ENCODE measurements around the gene SHMT1. TPM values are rescaled to one million over a fixed set of nuclear protein-coding genes. Genes with fewer than 3 reads are reported as not detected.

The SHMT1 gene
- polyA plus RNA-seq, 3 donors = 4.2 to 17.9 (median 16.6) TPM

- Mint-ChIP-seq H3K9me3 (no peaks in the 10 kb centered on the region), H3K36me3 (peaks cover 77 to 94% of the 10 kb centered on the region in 2 donors), H3K4me1 (peaks cover 26% of the 10 kb centered on the region), H3K27ac (peak overlapping the region in 4 of 7 donors; percentile 14 to 77 (median 64)), H3K4me3 (no peak overlapping the region), H3K27me3 (ENCODE audit: low read depth in 3 of 3) (no peaks in the 10 kb centered on the region)
- Histone ChIP-seq H4K20me1 (ENCODE audit: insufficient read depth, low read length) (peaks cover 94% of the 10 kb centered on the region), H3K9me3 (replicated peaks in 1 of 2; ENCODE audit: control insufficient read depth in 1 of 2, insufficient read depth in 1 of 2, low read length in 2 of 2) (no peaks in the 10 kb centered on the region), H3K79me2 (ENCODE audit: insufficient read depth, low read length) (peaks cover 77% of the 10 kb centered on the region), H3K4me2 (replicated peaks; ENCODE audit: extremely low read depth, low read length, poor library complexity, severe bottlenecking) (no peak overlapping the region), H3K4me1 (ENCODE audit: control insufficient read depth in 1 of 2, insufficient read depth in 2 of 2, low read length in 2 of 2) (peaks cover 13 to 23% of the 10 kb centered on the region in 2 donors), H3K9ac (ENCODE audit: insufficient read depth, low read length, poor library complexity, severe bottlenecking) (no peak overlapping the region), H3K36me3 (replicated peaks in 1 of 2; ENCODE audit: control insufficient read depth in 1 of 2, insufficient read depth in 2 of 2, low read length in 2 of 2) (peaks cover 78 to 98% of the 10 kb centered on the region in 2 donors), H3K27ac (ENCODE audit: low read depth in 1 of 2, low read length in 2 of 2) (peak overlapping the region in 1 of 2 donors; percentile 73), H3K27me3 (ENCODE audit: control insufficient read depth in 2 of 2, insufficient read depth in 2 of 2, low read length in 2 of 2) (no peaks in the 10 kb centered on the region), H3K4me3 (replicated peaks in 1 of 3; ENCODE audit: low read depth in 2 of 3, low read length in 3 of 3) (no peak overlapping the region), H2AFZ (ENCODE audit: insufficient read depth, low read depth, low read length, poor library complexity, severe bottlenecking) (no peak overlapping the region)
- no peak for DNase-seq
- no CpG with 5 or more reads among the region's 2 CpGs for WGBS (ENCODE audit: insufficient coverage)
- TF ChIP-seq CTCF (IDR thresholded peaks at IDR 0.05) = no peak
- intact Hi-C loops (cut with micrococcal nuclease) = no loop called here
Measured at GRCh38 chr17:18326039-18326438, 37.3 kb downstream of the SHMT1 start.

- peaks cover 100% of the 10 kb centered on the region for H4K20me1 ChIP-seq (ENCODE audit: insufficient read depth, low read length)
- H3K79me2 ChIP-seq (ENCODE audit: insufficient read depth, low read length) = peaks cover 93% of the 10 kb centered on the region
- peak overlapping the region; percentile 21 to 73 for H3K27ac ChIP-seq (ENCODE audit: low read depth in 1 of 2, low read length in 2 of 2)
- no peaks in the 10 kb centered on the region for H3K9me3 Mint-ChIP-seq
- peak overlapping the region; percentile 32 for H3K9ac ChIP-seq (ENCODE audit: insufficient read depth, low read length, poor library complexity, severe bottlenecking)
- 96% methylated on average over 25 of the region's 27 CpGs for WGBS (ENCODE audit: insufficient coverage)
- peak overlapping the region in 1 of 2 donors; percentile 1 for H3K4me3 Mint-ChIP-seq
- H3K36me3 Mint-ChIP-seq = peaks cover 75 to 91% of the 10 kb centered on the region in 2 donors
- peaks cover 27 to 36% of the 10 kb centered on the region in 2 donors for H3K4me1 ChIP-seq (ENCODE audit: control insufficient read depth in 1 of 2, insufficient read depth in 2 of 2, low read length in 2 of 2)
- H3K9me3 ChIP-seq (replicated peaks in 1 of 2; ENCODE audit: control insufficient read depth in 1 of 2, insufficient read depth in 1 of 2, low read length in 2 of 2) = no peaks in the 10 kb centered on the region
- no peaks in the 10 kb centered on the region for H3K27me3 ChIP-seq (ENCODE audit: control insufficient read depth in 2 of 2, insufficient read depth in 2 of 2, low read length in 2 of 2)
- no peak overlapping the region for H3K4me3 ChIP-seq (replicated peaks in 1 of 3; ENCODE audit: low read depth in 2 of 3, low read length in 3 of 3)
- peak overlapping the region in 6 of 7 donors; percentile 72 to 93 (median 86) for H3K27ac Mint-ChIP-seq
- H3K4me1 Mint-ChIP-seq = peaks cover 43% of the 10 kb centered on the region
- no peak for TF ChIP-seq CTCF (IDR thresholded peaks at IDR 0.05)
- peaks cover 79 to 97% of the 10 kb centered on the region in 2 donors for H3K36me3 ChIP-seq (replicated peaks in 1 of 2; ENCODE audit: control insufficient read depth in 1 of 2, insufficient read depth in 2 of 2, low read length in 2 of 2)
- no peak for DNase-seq
- H2AFZ ChIP-seq (ENCODE audit: insufficient read depth, low read depth, low read length, poor library complexity, severe bottlenecking) = no peak overlapping the region
- no peaks in the 10 kb centered on the region for H3K27me3 Mint-ChIP-seq (ENCODE audit: low read depth in 3 of 3)
- intact Hi-C loops (cut with micrococcal nuclease) = no loop called here
- H3K4me2 ChIP-seq (replicated peaks; ENCODE audit: extremely low read depth, low read length, poor library complexity, severe bottlenecking) = no peak overlapping the region
Measured at GRCh38 chr17:18324140-18325050, 39.0 kb downstream of the SHMT1 start.

Measured in CD14-positive monocyte (primary cell).